ENCODE measurements around the gene DHX30. TPM values are rescaled to one million over a fixed set of nuclear protein-coding genes. Genes with fewer than 3 reads are reported as not detected.
"Not testable (repeated sequence)": the region's sequence is repeated elsewhere in the genome, so short reads cannot be mapped to it uniquely, and the experiment has no call there.

Gene DHX30
- 71.3 and 77.4 TPM in 2 replicates for total RNA-seq

DNA sequence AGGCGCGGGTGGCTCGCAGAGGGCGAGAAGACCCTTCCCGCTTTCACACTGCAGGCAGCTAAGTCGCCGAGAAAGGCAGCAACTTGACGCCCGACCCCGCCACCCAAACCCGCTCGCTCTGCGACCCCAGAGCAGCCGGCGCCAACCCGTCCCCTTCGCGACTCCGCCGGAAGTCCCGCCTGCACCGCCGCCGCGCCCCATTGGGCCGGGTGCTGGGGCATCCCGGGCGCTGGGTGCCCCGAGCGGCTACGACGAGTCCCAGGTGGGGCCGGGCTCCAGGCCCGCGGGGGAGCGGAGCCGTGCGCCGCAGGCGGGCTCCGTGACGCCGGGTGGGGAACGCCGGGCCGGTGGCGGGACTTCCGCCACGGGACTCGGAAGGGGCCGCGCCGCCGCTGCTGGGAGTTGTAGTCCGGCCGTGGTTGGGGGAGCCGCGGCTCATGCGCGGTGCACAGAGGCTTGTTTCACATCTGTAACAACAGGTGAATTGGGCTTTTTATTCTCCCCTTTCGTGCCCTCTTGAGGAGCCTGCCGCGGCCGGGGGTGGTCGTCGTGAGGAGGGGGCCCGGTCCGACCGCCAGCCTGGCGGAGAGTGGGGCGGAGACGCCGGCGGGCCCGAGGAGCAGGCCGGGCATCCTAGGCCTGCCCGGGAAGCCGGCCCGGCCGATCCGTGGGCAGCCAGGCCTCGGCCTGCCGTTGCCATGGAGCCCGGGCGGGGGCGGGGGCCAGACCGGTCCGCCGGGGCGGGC is at the start of gene DHX30:
Gene DHX30, plus strand, starts transcription at position 405 of the 746 bp plus-strand sequence. CDS start 7,546 bp downstream, outside the sequence.
- intact Hi-C loops (cut with micrococcal nuclease) = loop anchor here (1.0 kb wide), 5 partner anchors 14 to 290 kb away; partner anchors contain the start of genes ELP6 and SMARCC1
- peaks cover 20% of the 10 kb centered on the region for H3K4me1 Mint-ChIP-seq
- POLR2A ChIA-PET = interaction anchor here (0.5 to 1.7 kb wide), 3 partner anchors 22 to 442 kb away, joined by 3 to 13 read pairs (median 12); no protein-coding TSS in a partner anchor

GRCh38 chr3:47758261-47759025 is 44.5 kb upstream of the DHX30 start:
- Mint-ChIP-seq H3K27me3 (no peaks in the 10 kb centered on the region), H3K27ac (no peak overlapping the region), H3K4me1 (peaks cover 3% of the 10 kb centered on the region), H3K9me3 (no peaks in the 10 kb centered on the region), H3K36me3 (ENCODE audit: low read depth) (peaks cover 42% of the 10 kb centered on the region), H3K4me3 (no peak overlapping the region)
- ChIA-PET POLR2A (no interaction called here), CTCF (no interaction called here)
- DNase-seq = no peak
- ATAC-seq (ENCODE audit: low read depth) = no peak
- intact Hi-C loops (cut with micrococcal nuclease) = no loop called here
- TF ChIP-seq CTCF (IDR thresholded peaks at IDR 0.05) = no peak

More for the DNA sequence above, at the start of gene DHX30:
- H3K4me3 Mint-ChIP-seq = peak within 1 kb of the TSS; percentile 93
- ATAC-seq (ENCODE audit: low read depth) = peak; percentile 93
- CTCF ChIA-PET = no interaction called here
- H3K27me3 Mint-ChIP-seq = no peaks in the 10 kb centered on the region
- H3K27ac Mint-ChIP-seq = peak within 1 kb of the TSS; percentile 92
- no peaks in the 10 kb centered on the region for H3K9me3 Mint-ChIP-seq
- no peak for TF ChIP-seq CTCF (IDR thresholded peaks at IDR 0.05)
- H3K36me3 Mint-ChIP-seq (ENCODE audit: low read depth) = peaks cover 13% of the 10 kb centered on the region
- DNase-seq = peak; percentile 87

- DNase-seq; ATAC-seq (ENCODE audit: low read depth); CTCF ChIA-PET; H3K27me3 Mint-ChIP-seq; H3K27ac Mint-ChIP-seq; H3K4me1 Mint-ChIP-seq; intact Hi-C loops (cut with micrococcal nuclease); H3K4me3 Mint-ChIP-seq; H3K9me3 Mint-ChIP-seq; POLR2A ChIA-PET: not testable (repeated sequence)
- peaks cover 47% of the 10 kb centered on the region for H3K36me3 Mint-ChIP-seq (ENCODE audit: low read depth)
Observed at GRCh38 chr3:47760207-47760606, 42.7 kb upstream of the DHX30 start.

- no peak for ATAC-seq (ENCODE audit: low read depth)
- TF ChIP-seq CTCF (IDR thresholded peaks at IDR 0.05) = no peak
- Mint-ChIP-seq H3K4me3 (no peak overlapping the region), H3K4me1 (peaks cover 3% of the 10 kb centered on the region), H3K9me3 (no peaks in the 10 kb centered on the region), H3K36me3 (ENCODE audit: low read depth) (peaks cover 53% of the 10 kb centered on the region), H3K27me3 (no peaks in the 10 kb centered on the region), H3K27ac (peak overlapping the region; percentile 19)
- POLR2A ChIA-PET = no interaction called here
- CTCF ChIA-PET = no interaction called here
- DNase-seq = no peak
- intact Hi-C loops (cut with micrococcal nuclease) = no loop called here
Observed at GRCh38 chr3:47761046-47761445, 41.9 kb upstream of the DHX30 start.

DNA sequence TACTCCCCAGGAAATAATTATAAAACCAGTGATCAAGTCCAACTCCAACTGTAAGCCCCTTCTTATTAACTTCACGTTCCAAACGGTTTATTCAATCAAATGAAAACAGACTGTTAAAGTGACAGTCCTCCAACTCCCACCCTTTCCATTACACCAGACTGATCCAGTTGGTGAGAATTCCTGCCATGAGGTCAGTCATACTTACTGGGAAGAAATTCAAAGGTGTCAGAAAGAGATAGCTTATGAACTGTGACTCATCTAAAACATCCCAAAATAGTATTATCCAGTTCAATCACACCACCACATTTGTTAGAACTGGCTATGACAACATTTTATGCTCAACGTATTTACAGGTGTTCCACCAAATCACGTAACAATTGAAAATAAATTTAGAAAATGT is 40.7 kb upstream of the DHX30 start:
- DNase-seq (no peak), ATAC-seq (ENCODE audit: low read depth) (no peak)
- TF ChIP-seq CTCF (IDR thresholded peaks at IDR 0.05) = no peak
- no peak overlapping the region for H3K27ac Mint-ChIP-seq
- CTCF ChIA-PET = no interaction called here
- peaks cover 3% of the 10 kb centered on the region for H3K4me1 Mint-ChIP-seq
- no peaks in the 10 kb centered on the region for H3K9me3 Mint-ChIP-seq
- H3K27me3 Mint-ChIP-seq = no peaks in the 10 kb centered on the region
- intact Hi-C loops (cut with micrococcal nuclease) = no loop called here
- POLR2A ChIA-PET = no interaction called here
- H3K36me3 Mint-ChIP-seq (ENCODE audit: low read depth) = peaks cover 49% of the 10 kb centered on the region
- no peak overlapping the region for H3K4me3 Mint-ChIP-seq
